Upper lobe of left lung (tissue), 6 donors: ENCODE measurements around the gene ACP6. TPM values are rescaled to one million over a fixed set of nuclear protein-coding genes. Genes with fewer than 3 reads are reported as not detected.
A peak's percentile ranks its signal among the peaks of the same experiment; 100 is the strongest.
"Not testable (repeated sequence)": the region's sequence is repeated elsewhere in the genome, so short reads cannot be mapped to it uniquely, and the experiment has no call there.

Experiments used
- ATAC-seq, 2 donors: fragments of 200-7000 bp; cut with Tn5 transposase; one replicate each; pipeline ENCODE4 v1.9.1; 2022; ENCODE audit warnings: mild to moderate bottlenecking in 2 of 2, moderate library complexity in 2 of 2; ENCODE audit not compliant: low FRiP score in 2 of 2
- DNase-seq, 2 donors: peaks; one replicate each; pipeline ENCODE4 v3.0.0-alpha.2; 2019 to 2020
- H3K27ac ChIP-seq, 4 donors: fragments of 200-600 bp; sonication (generic); one replicate each; pipeline ENCODE4 v1.5.1; 2016 to 2019
- H3K27me3 ChIP-seq, 4 donors: fragments of 200-600 bp; sonication (generic); one replicate each; pipeline ENCODE4 v1.5.1; 2017 to 2019
- H3K36me3 ChIP-seq, 4 donors: fragments of 200-600 bp; sonication (generic); one replicate each; pipeline ENCODE4 v1.5.1; 2016 to 2019
- H3K4me1 ChIP-seq, 4 donors: fragments of 200-600 bp; sonication (generic); one replicate each; pipeline ENCODE4 v1.5.1; 2018 to 2019
- H3K4me3 ChIP-seq, 4 donors: fragments of 200-600 bp; sonication (generic); one replicate each; pipeline ENCODE4 v1.5.1; 2017 to 2019; ENCODE audit warnings: mild to moderate bottlenecking in 2 of 4, moderate library complexity in 1 of 4
- H3K9me3 ChIP-seq, 4 donors: fragments of 200-600 bp; sonication (generic); one replicate each; pipeline ENCODE4 v1.5.1; 2018 to 2019
- CTCF ChIP-seq, 6 experiments: fragments of 450-650 bp in 4 of 6; fragments of 200-600 bp in 2 of 6; sonication (generic) in 2 of 6; IDR thresholded peaks; one replicate each; pipeline ENCODE4 v1.5.1; 2016 to 2019; ENCODE audit warnings: antibody characterized with exemption in 6 of 6
- EP300 ChIP-seq, 4 donors: sonication (generic); formaldehyde crosslinking; IDR thresholded peaks; one replicate each; pipeline ENCODE4 v1.5.1; 2017; ENCODE audit warnings: antibody characterized with exemption in 4 of 4, control low read depth in 2 of 4
- POLR2A ChIP-seq, 4 donors: fragments of 450-650 bp; IDR thresholded peaks; one replicate each; pipeline ENCODE4 v1.5.1; 2016 to 2017; ENCODE audit warnings: antibody characterized with exemption in 4 of 4, mild to moderate bottlenecking in 2 of 4
- POLR2AphosphoS5 ChIP-seq, 2 donors: sonication (generic); formaldehyde crosslinking; IDR thresholded peaks; one replicate each; pipeline ENCODE4 v1.5.1; 2017; ENCODE audit warnings: antibody characterized with exemption in 2 of 2
- WGBS, 2 donors: methylation state at CpG; one replicate each; pipeline ENCODE4 v1.1.5; 2017 to 2018; 5-methylcytosine and 5-hydroxymethylcytosine counted together
- total RNA-seq, 6 donors: library from RNA; depleted of rRNA in 4 of 6; stranded (reverse); fragments of >200 nt in 4 of 6; gene quantifications; one replicate each; pipeline versions ENCODE4 v1.1.0 to v1.2.1, GENCODE V29; 2016 to 2021
- donor health status: DM: no; HTN: no; CAD: no; lungs with moderate emphysema.
- donor health status: DM: no; HTN: yes; CAD: no; lungs with severe emphysema.

ACP6 gene
- total RNA-seq, 6 donors from 2014 or later = 8.1 to 60.8 (median 21.6) TPM

- H3K9me3 ChIP-seq = no peaks in the 10 kb centered on the region
- no peak overlapping the region for H3K27ac ChIP-seq
- ATAC-seq (no peak), DNase-seq (no peak)
- 87 to 92% methylated on average over 2 of the region's 2 CpGs for WGBS, 2 donors
- peaks cover 7 to 50% (median 27%) of the 10 kb centered on the region in 4 donors for H3K36me3 ChIP-seq
- H3K4me1 ChIP-seq = peaks cover 0 to 6% (median 0%) of the 10 kb centered on the region in 4 donors
- no peak overlapping the region for H3K4me3 ChIP-seq
- no peaks in the 10 kb centered on the region for H3K27me3 ChIP-seq
- TF ChIP-seq POLR2A (IDR thresholded peaks at IDR 0.05) = no peak
These were observed 47.6 kb downstream of the ACP6 start for GRCh38 chr1:147622731-147623130.

GRCh38 chr1:147620543-147620942 lies 49.8 kb downstream of the ACP6 start:
- no peaks in the 10 kb centered on the region for H3K9me3 ChIP-seq
- no peak overlapping the region for H3K27ac ChIP-seq
- H3K4me3 ChIP-seq = no peak overlapping the region
- H3K4me1 ChIP-seq = peaks cover 0 to 3% (median 0%) of the 10 kb centered on the region in 4 donors
- no peak for ATAC-seq
- WGBS, 2 donors = 77 to 92% methylated on average over 6 to 12 of the region's 12 CpGs
- peak in 1 of 2 donors; percentile 52 for DNase-seq
- no peaks in the 10 kb centered on the region for H3K27me3 ChIP-seq
- TF ChIP-seq POLR2A (IDR thresholded peaks at IDR 0.05) (no peak), EP300 (IDR thresholded peaks at IDR 0.05) (no peak), POLR2AphosphoS5 (IDR thresholded peaks at IDR 0.05) (no peak), CTCF (IDR thresholded peaks at IDR 0.05) (no peak)
- H3K36me3 ChIP-seq = peaks cover 7 to 70% (median 40%) of the 10 kb centered on the region in 4 donors

GRCh38 chr1:147619741-147620140 lies 50.6 kb downstream of the ACP6 start:
- H3K4me1 ChIP-seq = no peaks in the 10 kb centered on the region
- ATAC-seq (no peak), DNase-seq (no peak)
- no peak overlapping the region for H3K4me3 ChIP-seq
- H3K36me3 ChIP-seq = peaks cover 7 to 78% (median 41%) of the 10 kb centered on the region in 4 donors
- no peak for TF ChIP-seq EP300 (IDR thresholded peaks at IDR 0.05)
- no peak for TF ChIP-seq POLR2AphosphoS5 (IDR thresholded peaks at IDR 0.05)
- TF ChIP-seq POLR2A (IDR thresholded peaks at IDR 0.05) = no peak
- TF ChIP-seq CTCF (IDR thresholded peaks at IDR 0.05) = no peak
- WGBS, 2 donors = 95% methylated on average over 7 of the region's 7 CpGs; no CpG with 5 or more reads in 1 of the 2 donors
- no peaks in the 10 kb centered on the region for H3K27me3 ChIP-seq
- H3K27ac ChIP-seq = no peak overlapping the region
- H3K9me3 ChIP-seq = no peaks in the 10 kb centered on the region

GRCh38 chr1:147618771-147619170 lies 51.6 kb downstream of the ACP6 start:
- DNase-seq = peak in 1 of 2 donors; percentile 38
- Histone ChIP-seq H3K4me3 (no peak overlapping the region), H3K27me3 (no peaks in the 10 kb centered on the region), H3K4me1 (no peaks in the 10 kb centered on the region), H3K36me3 (peaks cover 7 to 75% (median 36%) of the 10 kb centered on the region in 4 donors), H3K27ac (no peak overlapping the region), H3K9me3 (no peaks in the 10 kb centered on the region)
- no peak for TF ChIP-seq CTCF (IDR thresholded peaks at IDR 0.05)
- TF ChIP-seq POLR2A (IDR thresholded peaks at IDR 0.05) = no peak
- TF ChIP-seq POLR2AphosphoS5 (IDR thresholded peaks at IDR 0.05) = no peak
- no peak for TF ChIP-seq EP300 (IDR thresholded peaks at IDR 0.05)
- WGBS, 2 donors = 89 to 96% methylated on average over 8 of the region's 8 CpGs
- peak in 1 of 2 donors; percentile 39 for ATAC-seq

- Histone ChIP-seq H3K27me3 (no peaks in the 10 kb centered on the region), H3K4me1 (no peaks in the 10 kb centered on the region), H3K9me3 (no peaks in the 10 kb centered on the region), H3K27ac (no peak overlapping the region), H3K36me3 (peaks cover 7 to 77% (median 39%) of the 10 kb centered on the region in 4 donors), H3K4me3 (no peak overlapping the region)
- DNase-seq = no peak
- WGBS, 2 donors = 58 to 63% methylated on average over 4 of the region's 4 CpGs
- ATAC-seq = no peak
- TF ChIP-seq CTCF (IDR thresholded peaks at IDR 0.05) = no peak
- TF ChIP-seq EP300 (IDR thresholded peaks at IDR 0.05) = no peak
- TF ChIP-seq POLR2AphosphoS5 (IDR thresholded peaks at IDR 0.05) = no peak
- TF ChIP-seq POLR2A (IDR thresholded peaks at IDR 0.05) = no peak
These were observed 52.2 kb downstream of the ACP6 start for GRCh38 chr1:147618077-147618569.

- 96 to 97% methylated on average over 4 of the region's 4 CpGs for WGBS, 2 donors
- H3K27me3 ChIP-seq, H3K9me3 ChIP-seq, H3K27ac ChIP-seq, DNase-seq, ATAC-seq, H3K4me3 ChIP-seq, H3K4me1 ChIP-seq: not testable (repeated sequence)
- peaks cover 7 to 79% (median 48%) of the 10 kb centered on the region in 4 donors for H3K36me3 ChIP-seq
These were observed 55.4 kb downstream of the ACP6 start for GRCh38 chr1:147614966-147615365.
